NB4 (cell line): Measurements from ENCODE around the gene ERCC5.

Experiments
- MYC ChIP-seq: IDR thresholded peaks from 2 replicates; pipeline ENCODE4 v1.6.1; 2011; ENCODE audit warnings: low read depth, low read length
- POLR2A ChIP-seq: IDR thresholded peaks from 2 replicates; pipeline ENCODE4 v1.6.1; 2011; ENCODE audit warnings: mild to moderate bottlenecking; ENCODE audit not compliant: insufficient read length; ENCODE audit errors: extremely low read depth
- TF ChIP-seq, protein P1 (sequence below): IDR thresholded peaks from one replicate; pipeline ENCODE4 v1.5.1; 2012; ENCODE audit warnings: low read depth, low read length
- TF ChIP-seq, protein P2 (sequence below): IDR thresholded peaks from 2 replicates; pipeline ENCODE4 v1.6.1; 2011; ENCODE audit warnings: low read depth, low read length

DNA sequence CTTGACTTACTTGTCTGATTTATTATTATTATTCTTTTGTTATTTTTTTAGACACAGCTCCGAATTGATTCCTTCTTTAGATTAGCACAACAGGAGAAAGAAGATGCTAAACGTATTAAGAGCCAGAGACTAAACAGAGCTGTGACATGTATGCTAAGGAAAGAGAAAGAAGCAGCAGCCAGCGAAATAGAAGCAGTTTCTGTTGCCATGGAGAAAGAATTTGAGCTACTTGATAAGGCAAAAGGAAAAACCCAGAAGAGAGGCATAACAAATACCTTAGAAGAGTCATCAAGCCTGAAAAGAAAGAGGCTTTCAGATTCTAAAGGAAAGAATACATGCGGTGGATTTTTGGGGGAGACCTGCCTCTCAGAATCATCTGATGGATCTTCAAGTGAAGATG, 29.4 kb downstream of the ERCC5 start:
- TF ChIP-seq, protein P1, sequence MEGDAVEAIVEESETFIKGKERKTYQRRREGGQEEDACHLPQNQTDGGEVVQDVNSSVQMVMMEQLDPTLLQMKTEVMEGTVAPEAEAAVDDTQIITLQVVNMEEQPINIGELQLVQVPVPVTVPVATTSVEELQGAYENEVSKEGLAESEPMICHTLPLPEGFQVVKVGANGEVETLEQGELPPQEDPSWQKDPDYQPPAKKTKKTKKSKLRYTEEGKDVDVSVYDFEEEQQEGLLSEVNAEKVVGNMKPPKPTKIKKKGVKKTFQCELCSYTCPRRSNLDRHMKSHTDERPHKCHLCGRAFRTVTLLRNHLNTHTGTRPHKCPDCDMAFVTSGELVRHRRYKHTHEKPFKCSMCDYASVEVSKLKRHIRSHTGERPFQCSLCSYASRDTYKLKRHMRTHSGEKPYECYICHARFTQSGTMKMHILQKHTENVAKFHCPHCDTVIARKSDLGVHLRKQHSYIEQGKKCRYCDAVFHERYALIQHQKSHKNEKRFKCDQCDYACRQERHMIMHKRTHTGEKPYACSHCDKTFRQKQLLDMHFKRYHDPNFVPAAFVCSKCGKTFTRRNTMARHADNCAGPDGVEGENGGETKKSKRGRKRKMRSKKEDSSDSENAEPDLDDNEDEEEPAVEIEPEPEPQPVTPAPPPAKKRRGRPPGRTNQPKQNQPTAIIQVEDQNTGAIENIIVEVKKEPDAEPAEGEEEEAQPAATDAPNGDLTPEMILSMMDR, result no peak
- TF ChIP-seq POLR2A (no peak), MYC (no peak)
- TF ChIP-seq, protein P2, sequence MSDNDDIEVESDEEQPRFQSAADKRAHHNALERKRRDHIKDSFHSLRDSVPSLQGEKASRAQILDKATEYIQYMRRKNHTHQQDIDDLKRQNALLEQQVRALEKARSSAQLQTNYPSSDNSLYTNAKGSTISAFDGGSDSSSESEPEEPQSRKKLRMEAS, result no peak
